ENCODE data around the gene IL10RB.
"Not testable (repeated sequence)": the region's sequence is repeated elsewhere in the genome, so short reads cannot be mapped to it uniquely, and the experiment has no call there.

- not testable (repeated sequence) for TF ChIP-seq EZH2 (IDR thresholded peaks at IDR 0.05; ENCODE audit: low read length); CTCF (optimal IDR thresholded peaks at IDR 0.05 in 1 of 3, IDR thresholded peaks at IDR 0.05 in 1 of 3, conservative IDR thresholded peaks at IDR 0.05 in 1 of 3; ENCODE audit: extremely low read depth in 1 of 3, insufficient read depth in 2 of 3, low read length in 3 of 3)
Observed at GRCh38 chr21:33239559-33240127, 26.5 kb upstream of the IL10RB start.
